Right ventricle myocardium inferior (tissue), 1 donor: ENCODE data around the gene MMP24. TPM values are rescaled to one million over a fixed set of nuclear protein-coding genes. Genes with fewer than 3 reads are reported as not detected.

Experiments used
- ATAC-seq: fragments of 200-7000 bp; cut with Tn5 transposase; one replicate; pipeline ENCODE4 v1.9.1; 2020; ENCODE audit warnings: mild to moderate bottlenecking, moderate library complexity
- DNase-seq: peaks from one replicate; pipeline ENCODE4 v3.0.0; 2021; ENCODE audit errors: missing footprints
- intact Hi-C: fragments of 100-400 bp; cut with DNase I; formaldehyde crosslinking; loops from one replicate; pipeline ENCODE4 v1.11.0; 2022
- total RNA-seq: library from RNA; stranded (reverse); fragmentation: NEBNext Ultra II Directional; extraction: Animal tissue kit (Norgen Biotek cat#: 25700); gene quantifications from one replicate; pipeline ENCODE4 v1.2.1, GENCODE V29; 2021
- donor health status: DM: no; HTN: yes; CAD: no; lungs with severe emphysema.

Gene MMP24
- total RNA-seq, 1 donor from 2014 or later, result 0.35 TPM

DNA sequence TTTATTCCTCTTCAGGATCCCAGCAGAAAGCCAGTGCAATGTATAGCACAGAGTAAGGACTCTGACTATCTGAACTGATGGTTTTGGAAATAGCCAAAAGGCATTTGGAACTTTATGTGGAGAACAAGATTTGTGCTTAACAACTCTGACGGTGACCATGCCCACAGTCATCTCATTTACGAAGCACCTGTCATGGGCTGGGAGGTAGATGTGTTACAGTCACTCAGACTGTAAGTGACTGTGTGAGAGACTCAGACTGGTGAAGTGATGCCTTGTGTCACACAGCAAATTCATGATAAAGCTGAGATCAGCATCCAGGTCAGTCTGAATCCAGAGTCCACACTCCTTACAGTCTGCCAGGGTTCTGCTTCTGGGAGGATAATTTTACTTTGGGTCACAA, 89.6 kb downstream of the MMP24 start:
- intact Hi-C loops, result no loop called here
- ATAC-seq (no peak), DNase-seq (no peak)

- intact Hi-C loops, result no loop called here
- DNase-seq, result no peak
These were observed 91.1 kb downstream of the MMP24 start for GRCh38 chr20:35317416-35318210.

GRCh38 chr20:35318502-35319157, 92.1 kb downstream of the MMP24 start:
- no peak for DNase-seq
- intact Hi-C loops, result no loop called here
- peak; percentile 44 for ATAC-seq

More at GRCh38 chr20:35317416-35318210, 91.1 kb downstream of the MMP24 start:
- no peak for ATAC-seq

DNA sequence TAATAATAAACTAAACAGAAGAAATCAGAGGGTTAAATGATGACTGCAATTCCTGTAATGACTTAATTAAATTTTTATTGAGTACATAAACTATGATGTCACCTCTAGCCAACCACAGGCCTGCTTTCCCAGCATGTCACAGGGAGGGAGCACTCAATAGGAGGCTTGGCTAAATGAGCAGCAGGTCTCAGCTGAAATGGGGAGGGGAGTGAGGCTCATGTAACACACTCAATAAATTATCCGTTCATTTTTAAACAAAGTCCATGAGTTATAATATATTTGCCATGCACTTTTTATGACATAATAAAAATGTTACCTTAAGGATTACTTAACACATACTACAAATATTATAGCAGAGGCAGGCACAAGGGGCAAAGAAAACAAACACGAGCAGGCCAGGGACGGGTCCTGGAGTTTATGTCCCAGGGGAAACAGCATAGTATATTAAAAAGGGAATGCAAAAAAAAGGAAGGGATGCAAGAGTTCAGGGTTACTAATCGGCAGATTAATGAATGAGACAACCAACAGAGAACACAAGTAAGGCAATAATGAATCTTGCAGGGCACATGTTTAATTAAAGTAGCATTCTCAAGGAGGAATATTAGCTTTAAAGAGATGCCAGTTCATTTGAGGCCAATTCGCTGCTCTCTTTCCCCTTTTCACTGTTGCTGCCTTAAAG, 92.8 kb downstream of the MMP24 start:
- no peak for DNase-seq

GRCh38 chr20:35319871-35320197, 93.3 kb downstream of the MMP24 start:
- intact Hi-C loops, result no loop called here
- ATAC-seq, result no peak
- DNase-seq, result no peak

More for the DNA sequence above, 92.8 kb downstream of the MMP24 start:
- ATAC-seq, result no peak
- intact Hi-C loops, result no loop called here

DNA sequence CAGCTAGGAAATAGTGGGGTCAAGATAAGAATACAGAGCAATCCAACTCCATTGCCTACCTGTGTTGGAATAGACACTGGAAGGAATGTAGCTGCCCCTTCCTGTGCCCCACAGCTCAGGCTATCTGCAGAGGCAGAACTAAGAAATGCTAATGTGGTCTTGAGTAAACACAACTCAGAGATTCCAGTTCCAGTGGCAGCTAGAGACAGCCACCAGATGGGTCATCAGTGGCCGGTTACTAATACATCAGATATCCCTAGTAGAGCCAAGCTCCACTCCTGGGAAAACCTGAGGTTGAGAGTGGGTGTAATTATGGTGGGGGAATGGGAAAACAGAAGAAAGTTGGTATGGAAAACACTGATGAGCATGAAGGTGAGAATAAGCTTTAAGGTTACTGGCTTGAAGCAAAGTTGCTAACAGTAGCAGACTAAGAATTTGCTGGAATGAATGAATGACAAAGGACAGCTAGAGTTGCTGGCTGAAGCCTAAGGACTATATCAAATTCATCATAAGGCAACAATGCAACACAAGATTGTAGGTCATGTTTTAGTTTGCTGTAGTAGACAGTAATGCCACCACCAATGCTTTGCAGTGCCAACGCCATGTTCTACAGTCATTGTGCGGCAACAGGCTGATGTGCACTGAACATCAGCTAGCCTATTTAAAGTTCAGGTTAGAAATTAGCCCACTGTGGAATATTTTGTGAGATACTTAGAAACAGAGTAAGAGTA, 94.1 kb downstream of the MMP24 start:
- ATAC-seq (no peak), DNase-seq (no peak)
- intact Hi-C loops, result no loop called here

GRCh38 chr20:35325401-35325800, 98.9 kb downstream of the MMP24 start:
- ATAC-seq (no peak), DNase-seq (no peak)
- intact Hi-C loops, result no loop called here

- intact Hi-C loops, result no loop called here
These were observed 99.7 kb downstream of the MMP24 start for GRCh38 chr20:35326021-35326739.

More at GRCh38 chr20:35326021-35326739, 99.7 kb downstream of the MMP24 start:
- no peak for ATAC-seq
- no peak for DNase-seq

Other genes starting within 250 kb of the MMP24 start
- gene TRPC4AP, start 133.9 kb upstream of the MMP24 start, total RNA-seq, result 35.3 TPM
- 12.7 TPM for gene EDEM2, start 79.4 kb upstream of the MMP24 start, total RNA-seq
- 10.5 TPM for gene PROCR, start 54.6 kb upstream of the MMP24 start, total RNA-seq
- gene MMP24OS, start 51.4 kb downstream of the MMP24 start, total RNA-seq, result 50.1 TPM
- 36.5 TPM for gene EIF6, start 58.1 kb downstream of the MMP24 start, total RNA-seq
- not detected for gene FAM83C, start 65.7 kb downstream of the MMP24 start, total RNA-seq
- gene UQCC1, start 185.3 kb downstream of the MMP24 start, total RNA-seq, result 148 TPM
- gene GDF5, start 211.5 kb downstream of the MMP24 start, total RNA-seq, result 0.08 TPM
- gene CEP250, start 228.9 kb downstream of the MMP24 start, total RNA-seq, result 15.9 TPM